ENCODE results near the gene SLC26A1.

DNA sequence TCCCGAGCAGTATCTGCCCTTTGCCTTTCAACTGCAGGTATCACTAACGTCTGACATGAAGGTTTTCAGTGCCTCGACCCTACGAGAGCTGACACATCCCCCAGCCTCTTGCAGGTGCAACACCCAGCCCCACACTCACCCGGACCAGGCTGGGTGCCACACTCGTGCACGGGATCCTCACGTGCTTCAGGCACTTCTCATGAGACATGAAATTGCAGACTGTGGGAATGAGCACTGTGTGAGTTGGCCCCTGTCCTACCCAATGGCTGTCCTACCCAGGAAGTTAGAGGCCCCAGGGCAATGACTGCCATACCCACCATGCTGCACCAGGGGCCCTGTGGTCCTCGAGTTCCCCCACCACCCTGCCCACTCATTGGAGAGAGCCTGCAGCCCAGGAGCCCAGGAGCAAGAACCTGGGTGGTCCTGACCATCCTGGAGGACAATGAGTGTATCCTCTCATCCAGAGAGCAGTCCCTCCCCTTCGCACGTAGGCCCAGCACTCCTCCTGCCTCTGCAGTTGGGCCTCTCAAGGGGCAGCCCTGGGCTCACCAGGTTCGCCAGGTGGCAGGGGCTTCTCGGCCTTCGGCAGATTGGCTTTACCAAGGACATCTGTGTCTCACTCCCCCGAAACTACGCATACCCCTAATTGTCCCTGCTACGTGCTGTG lies 22.2 kb downstream of the SLC26A1 start:
- TF ChIP-seq POLR2AphosphoS5 (IDR thresholded peaks at IDR 0.05; ENCODE audit: low read depth, low read length) = no peak
- no peak for TF ChIP-seq SIN3A (IDR thresholded peaks at IDR 0.05; ENCODE audit: borderline replicate concordance, insufficient read depth, low read length)

Data from PFSK-1 (cell line).